Muscle layer of colon (tissue), 2 donors: ENCODE measurements around the gene GNG7.

Experiments used
- H3K27ac ChIP-seq: one replicate; pipeline ENCODE4 v1.7.0; 2013; ENCODE audit warnings: low read depth, mild to moderate bottlenecking, low read length, moderate library complexity
- H3K27me3 ChIP-seq, 2 donors: one replicate each; pipeline ENCODE4 v1.7.0; 2013; ENCODE audit warnings: low read length in 2 of 2, mild to moderate bottlenecking in 2 of 2; ENCODE audit not compliant: insufficient read depth in 2 of 2, control insufficient read depth in 1 of 2
- H3K36me3 ChIP-seq: one replicate; pipeline ENCODE4 v1.7.0; 2013; ENCODE audit warnings: mild to moderate bottlenecking, low read length; ENCODE audit not compliant: insufficient read depth
- H3K4me1 ChIP-seq: one replicate; pipeline ENCODE4 v1.7.0; 2013; ENCODE audit warnings: mild to moderate bottlenecking, low read length; ENCODE audit not compliant: insufficient read depth
- H3K4me3 ChIP-seq, 2 donors: one replicate each; pipeline ENCODE4 v1.7.0; 2013; ENCODE audit warnings: low read length in 2 of 2, low read depth in 1 of 2, mild to moderate bottlenecking in 1 of 2, moderate library complexity in 1 of 2
- H3K9ac ChIP-seq: one replicate; pipeline ENCODE4 v1.7.0; 2013; ENCODE audit warnings: low read length
- H3K9me3 ChIP-seq: one replicate; pipeline ENCODE4 v1.7.0; 2013; ENCODE audit warnings: mild to moderate bottlenecking, low read length
- donor health status: abdominal sarcoma.
- donor health status: Adenocarcinoma of cecum.

The GNG7 gene

GRCh38 chr19:2724148-2724557 lies 21.7 kb upstream of the GNG7 start:
- H3K27ac ChIP-seq, result no peak overlapping the region
- no peak overlapping the region for H3K9ac ChIP-seq
- peaks cover 14% of the 10 kb centered on the region for H3K4me1 ChIP-seq
- no peaks in the 10 kb centered on the region for H3K36me3 ChIP-seq
- no peaks in the 10 kb centered on the region for H3K9me3 ChIP-seq
- peaks cover 16 to 52% of the 10 kb centered on the region in 2 donors for H3K27me3 ChIP-seq
- no peak overlapping the region for H3K4me3 ChIP-seq

- no peak overlapping the region for H3K4me3 ChIP-seq
- no peaks in the 10 kb centered on the region for H3K36me3 ChIP-seq
- no peaks in the 10 kb centered on the region for H3K9me3 ChIP-seq
- no peak overlapping the region for H3K9ac ChIP-seq
- peaks cover 14% of the 10 kb centered on the region for H3K4me1 ChIP-seq
- peaks cover 20 to 56% of the 10 kb centered on the region in 2 donors for H3K27me3 ChIP-seq
- no peak overlapping the region for H3K27ac ChIP-seq
Measured at GRCh38 chr19:2723747-2724146, 21.3 kb upstream of the GNG7 start.

DNA sequence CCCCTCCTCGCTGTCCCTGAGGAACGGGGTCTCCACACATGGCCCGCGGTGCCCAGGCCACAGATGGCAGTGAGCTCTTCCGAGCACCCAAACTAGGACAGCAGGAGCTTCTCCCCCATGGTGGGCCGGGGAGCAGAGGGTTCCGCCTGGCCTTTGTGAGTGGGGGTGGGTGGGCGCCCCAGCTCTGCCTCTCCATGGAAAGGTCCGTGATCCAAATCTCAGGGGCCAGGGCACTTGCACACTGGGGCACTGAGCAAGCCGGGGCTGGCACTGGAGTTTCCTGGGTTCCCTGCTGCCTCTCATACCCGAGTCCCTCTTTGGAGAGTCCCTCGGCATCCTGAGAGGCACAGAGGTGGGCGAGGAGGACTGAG lies 20.8 kb upstream of the GNG7 start:
- no peaks in the 10 kb centered on the region for H3K9me3 ChIP-seq
- H3K9ac ChIP-seq, result no peak overlapping the region
- no peaks in the 10 kb centered on the region for H3K36me3 ChIP-seq
- H3K27me3 ChIP-seq, result peaks cover 20 to 56% of the 10 kb centered on the region in 2 donors
- H3K4me1 ChIP-seq, result peaks cover 14% of the 10 kb centered on the region
- no peak overlapping the region for H3K4me3 ChIP-seq
- H3K27ac ChIP-seq, result no peak overlapping the region

- Histone ChIP-seq H3K36me3 (no peaks in the 10 kb centered on the region), H3K27me3 (peaks cover 20 to 51% of the 10 kb centered on the region in 2 donors), H3K27ac (no peak overlapping the region), H3K4me3 (no peak overlapping the region), H3K4me1 (peaks cover 14% of the 10 kb centered on the region), H3K9ac (no peak overlapping the region), H3K9me3 (no peaks in the 10 kb centered on the region)
Measured at GRCh38 chr19:2722541-2723344, 20.2 kb upstream of the GNG7 start.

DNA sequence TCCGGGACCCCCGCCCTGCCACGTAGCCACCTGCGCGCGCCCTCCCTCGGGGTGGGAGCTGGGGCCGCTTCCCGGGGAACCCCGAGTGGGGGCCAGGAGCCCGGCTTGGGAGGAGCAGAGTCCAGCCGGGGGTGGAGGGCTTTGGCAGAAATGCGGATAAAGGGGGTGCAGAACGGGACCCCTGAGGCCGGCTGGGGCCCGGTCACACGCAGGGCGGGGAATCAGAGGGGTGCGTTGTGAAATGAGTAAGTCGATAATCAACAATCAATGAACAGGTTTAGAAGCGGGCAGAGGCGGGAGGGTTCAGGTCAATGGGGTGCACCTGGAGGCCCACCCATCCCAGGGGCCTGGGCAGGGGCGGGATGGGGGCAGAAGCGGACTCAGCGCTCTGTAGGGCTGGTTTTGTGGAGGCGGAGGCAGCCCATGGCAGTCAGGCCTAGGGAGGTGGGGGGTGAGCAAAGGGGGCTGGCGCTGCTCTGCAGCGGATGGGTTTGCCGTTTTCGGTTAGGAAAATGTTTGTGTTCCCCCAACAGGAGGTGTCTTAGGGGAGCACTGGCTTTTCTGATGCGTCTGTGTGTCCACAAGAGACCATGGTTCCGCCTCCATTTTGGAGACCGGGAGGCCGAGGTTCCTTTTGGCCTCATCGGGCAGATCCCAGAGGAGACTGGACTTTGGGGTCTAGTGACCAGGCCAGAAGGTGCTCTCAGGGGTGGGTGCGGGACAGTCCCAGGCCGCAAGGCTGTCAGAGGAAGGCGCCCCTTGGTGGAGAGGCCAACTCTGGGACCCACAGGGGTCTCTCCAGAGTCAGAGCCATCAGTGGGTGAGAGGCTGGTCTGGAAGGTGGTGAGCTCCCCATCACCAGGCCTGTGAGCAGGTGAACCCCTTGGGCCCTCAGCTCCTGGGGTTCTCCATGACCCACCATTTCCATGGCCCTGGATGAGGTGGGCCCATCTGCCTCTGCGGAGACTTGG lies 19.4 kb upstream of the GNG7 start:
- no peaks in the 10 kb centered on the region for H3K9me3 ChIP-seq
- H3K27me3 ChIP-seq, result peaks cover 20 to 42% of the 10 kb centered on the region in 2 donors
- no peaks in the 10 kb centered on the region for H3K36me3 ChIP-seq
- H3K27ac ChIP-seq, result no peak overlapping the region
- no peak overlapping the region for H3K4me3 ChIP-seq
- H3K9ac ChIP-seq, result no peak overlapping the region
- peaks cover 14% of the 10 kb centered on the region for H3K4me1 ChIP-seq

- peaks cover 14% of the 10 kb centered on the region for H3K4me1 ChIP-seq
- H3K4me3 ChIP-seq, result no peak within 1 kb of the TSS
- H3K36me3 ChIP-seq, result no peaks in the 10 kb centered on the region
- peaks cover 20 to 33% of the 10 kb centered on the region in 2 donors for H3K27me3 ChIP-seq
- no peak within 1 kb of the TSS for H3K27ac ChIP-seq
- H3K9ac ChIP-seq, result no peak within 1 kb of the TSS
- H3K9me3 ChIP-seq, result no peaks in the 10 kb centered on the region
Measured at GRCh38 chr19:2720777-2721569, 18.5 kb upstream of the GNG7 start, which contains the start of gene DIRAS1. DIRAS1 (minus strand) TSS chr19:2721372; CDS start chr19:2717806, 3,566 bp downstream.

DNA sequence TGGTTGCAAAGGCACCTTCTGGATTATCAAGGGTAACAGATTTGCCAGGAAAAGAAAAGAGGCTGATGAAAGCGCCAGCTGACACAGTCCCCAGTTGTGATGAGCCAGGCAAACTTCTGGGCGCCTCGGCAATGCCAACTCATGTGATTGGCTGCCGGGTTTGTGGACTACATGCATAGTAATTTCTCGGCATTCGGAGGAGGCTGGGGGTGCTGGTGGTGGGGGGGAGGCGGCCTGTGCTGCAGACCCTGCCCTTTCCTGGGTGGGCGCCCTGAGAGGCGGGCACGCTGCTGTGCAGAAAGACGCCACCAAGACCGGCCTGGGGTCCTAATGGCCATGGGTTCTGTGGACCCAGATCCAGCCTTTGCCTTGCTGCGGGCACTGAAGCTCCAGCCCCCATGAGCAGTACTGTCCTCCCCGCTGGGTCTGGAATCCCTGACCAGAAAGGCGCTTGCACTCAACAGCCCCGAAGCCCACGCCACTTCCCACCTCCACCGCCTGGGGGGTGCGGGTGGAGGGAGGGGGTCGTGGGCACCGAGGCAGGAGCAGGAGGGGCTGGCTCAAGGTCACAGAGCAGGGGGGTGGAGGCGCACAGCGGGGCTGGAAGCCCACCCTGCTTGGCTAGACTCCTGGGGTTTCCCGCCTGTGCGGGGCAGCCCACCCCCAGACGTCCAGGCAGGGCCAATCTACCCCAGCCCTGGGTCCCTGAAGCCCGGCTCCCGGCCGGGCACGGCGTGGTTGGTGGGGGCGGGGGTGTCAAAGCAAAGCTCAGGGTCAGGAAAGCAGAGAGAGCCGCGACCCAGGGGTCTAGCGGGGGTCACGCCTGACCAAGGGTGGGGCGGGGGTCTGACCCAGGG lies 17.7 kb upstream of the GNG7 start:
- H3K27ac ChIP-seq, result no peak overlapping the region
- peaks cover 14% of the 10 kb centered on the region for H3K4me1 ChIP-seq
- H3K27me3 ChIP-seq, result peaks cover 20 to 36% of the 10 kb centered on the region in 2 donors
- no peaks in the 10 kb centered on the region for H3K36me3 ChIP-seq
- no peak overlapping the region for H3K4me3 ChIP-seq
- no peak overlapping the region for H3K9ac ChIP-seq
- peaks cover 8% of the 10 kb centered on the region for H3K9me3 ChIP-seq

DNA sequence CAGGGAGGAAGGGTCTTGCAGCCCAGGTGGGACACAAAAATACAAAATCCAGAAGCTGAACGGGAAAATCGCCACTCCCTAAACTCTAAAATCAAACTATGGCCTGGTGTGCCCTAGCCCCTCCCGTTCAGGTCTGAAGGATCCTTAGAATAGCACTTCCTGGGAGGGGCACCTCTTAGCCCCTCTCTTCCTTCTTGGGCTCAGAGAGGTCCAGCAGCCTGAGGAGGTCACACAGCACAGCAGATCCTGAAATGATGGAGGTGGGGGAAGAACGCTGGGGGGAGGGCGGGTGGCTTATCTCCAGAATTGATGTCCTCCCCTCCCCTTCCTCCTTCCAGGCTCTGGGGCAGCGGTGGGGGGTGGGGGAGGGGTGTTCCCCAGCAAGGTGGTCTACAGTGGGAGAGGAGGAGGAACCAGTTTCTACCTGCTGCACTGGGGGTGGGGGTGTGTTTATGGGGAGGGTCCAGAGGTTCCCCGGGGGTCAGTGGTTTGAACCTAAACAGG lies 16.8 kb upstream of the GNG7 start:
- Histone ChIP-seq H3K9me3 (peaks cover 8% of the 10 kb centered on the region), H3K4me3 (no peak overlapping the region), H3K36me3 (no peaks in the 10 kb centered on the region), H3K4me1 (peaks cover 14% of the 10 kb centered on the region), H3K9ac (no peak overlapping the region), H3K27me3 (peaks cover 20 to 36% of the 10 kb centered on the region in 2 donors), H3K27ac (no peak overlapping the region)

DNA sequence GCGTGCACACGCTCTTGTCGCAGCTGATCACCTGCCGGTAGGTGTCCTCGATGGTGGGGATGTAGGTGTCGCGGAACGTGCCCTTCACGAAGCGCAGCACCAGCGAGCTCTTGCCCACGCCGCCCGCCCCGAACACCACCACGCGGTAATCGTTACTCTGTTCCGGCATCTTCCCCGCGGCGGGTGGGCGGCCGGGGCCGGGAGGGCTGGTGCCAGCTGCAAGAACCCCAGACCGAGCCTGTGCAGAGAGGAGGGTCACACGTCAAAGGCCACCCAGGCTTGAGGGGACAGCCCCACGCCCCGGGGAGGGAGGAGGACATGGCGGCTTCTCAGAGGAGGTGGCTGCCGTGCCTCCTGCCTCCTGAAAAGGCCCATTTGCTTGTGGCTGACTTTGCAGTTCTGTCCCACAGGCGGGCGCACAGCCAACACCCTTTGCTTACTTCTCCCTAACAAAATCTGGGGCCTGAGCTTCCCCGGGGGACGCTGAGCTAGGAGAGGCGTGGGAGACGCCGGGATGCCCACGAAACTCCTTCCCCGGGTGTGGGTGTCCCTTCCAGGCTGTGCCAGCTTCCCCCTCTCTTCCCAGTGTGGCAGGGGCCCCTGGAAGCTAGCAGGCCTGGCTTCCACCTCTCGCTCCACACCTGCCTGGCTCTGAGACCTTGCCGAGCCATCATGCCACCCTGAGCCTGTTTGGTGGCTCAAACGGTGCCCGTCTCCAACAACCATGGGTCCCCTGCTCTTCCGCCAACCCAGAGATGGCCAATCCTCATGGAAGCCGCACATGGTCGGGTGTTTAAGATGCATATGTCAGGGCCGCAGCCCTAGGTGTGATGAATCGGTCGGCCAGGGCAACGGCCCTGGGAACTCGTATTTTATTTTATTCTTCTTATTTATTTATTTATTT lies 15.4 kb upstream of the GNG7 start:
- Histone ChIP-seq H3K4me3 (no peak overlapping the region), H3K27me3 (peaks cover 20 to 36% of the 10 kb centered on the region in 2 donors), H3K36me3 (no peaks in the 10 kb centered on the region), H3K4me1 (peaks cover 7% of the 10 kb centered on the region), H3K9ac (no peak overlapping the region), H3K9me3 (peaks cover 8% of the 10 kb centered on the region), H3K27ac (no peak overlapping the region)
